PC-9 (cell line): ENCODE data around the gene AMACR. TPM values are rescaled to one million over a fixed set of nuclear protein-coding genes. Genes with fewer than 3 reads are reported as not detected.

ENCODE experiments used
- BruUV-seq: library from RNA; stranded (reverse); fragments of 400-500 nt; replicated peaks from 2 replicates; lab custom pipeline; 2021; lab: Mats Ljungman, UMichigan
- CTCF ChIA-PET: fragments of 300-600 bp; sonication (Branson Sonifier 250); formaldehyde crosslinking; loops from one replicate; lab custom pipeline; 2022; ENCODE audit warnings: antibody characterized with exemption; lab: Charles Lee
- POLR2A ChIA-PET: fragments of 300-600 bp; sonication (Branson Sonifier 250); formaldehyde crosslinking; loops from one replicate; lab custom pipeline; 2022; ENCODE audit warnings: antibody characterized with exemption; ENCODE audit not compliant: unreplicated experiment; lab: Charles Lee
- DNase-seq, 2 experiments: peaks; one replicate each; pipeline versions ENCODE4 v3.0.0 to v3.0.0-alpha.2; 2015 to 2022; ENCODE audit warnings: mixed read lengths in 1 of 2
- H2AFZ ChIP-seq: fragments of 200-600 bp; sonication (generic); 2 replicates; pipeline ENCODE4 v1.8.1; 2017; ENCODE audit warnings: antibody characterized with exemption
- H3F3A ChIP-seq: fragments of 200-600 bp; sonication (generic); 2 replicates; pipeline ENCODE4 v1.8.1; 2017; ENCODE audit warnings: antibody characterized with exemption, mild to moderate bottlenecking, low read depth; ENCODE audit not compliant: insufficient read depth
- H3K27ac ChIP-seq: fragments of 200-600 bp; sonication (generic); 2 replicates; pipeline ENCODE4 v1.6.1; 2016; ENCODE audit warnings: mixed run types
- H3K27me3 ChIP-seq: fragments of 200-600 bp; sonication (generic); 2 replicates; pipeline ENCODE4 v1.6.1; 2016; ENCODE audit warnings: low read depth, mixed run types; ENCODE audit not compliant: insufficient read depth
- H3K36me3 ChIP-seq: fragments of 200-600 bp; sonication (generic); 2 replicates; pipeline ENCODE4 v1.6.1; 2016; ENCODE audit warnings: low read depth, mixed run types
- H3K4me1 ChIP-seq: fragments of 200-600 bp; sonication (generic); replicated peaks from 2 replicates; pipeline ENCODE4 v1.6.1; 2016; ENCODE audit warnings: mixed run types; ENCODE audit not compliant: insufficient read depth
- H3K4me2 ChIP-seq: fragments of 200-600 bp; sonication (generic); 2 replicates; pipeline ENCODE4 v1.6.1; 2017; ENCODE audit warnings: mixed run types
- H3K4me3 ChIP-seq: fragments of 200-600 bp; sonication (generic); 2 replicates; pipeline ENCODE4 v1.6.1; 2016; ENCODE audit warnings: mixed run types
- H3K79me2 ChIP-seq: fragments of 200-600 bp; sonication (generic); 2 replicates; pipeline ENCODE4 v1.6.1; 2017; ENCODE audit warnings: low read depth, mixed run types
- H3K9me2 ChIP-seq: fragments of 200-600 bp; sonication (generic); 2 replicates; pipeline ENCODE4 v1.8.1; 2017; ENCODE audit warnings: mild to moderate bottlenecking; ENCODE audit not compliant: insufficient read depth
- H3K9me3 ChIP-seq: fragments of 200-600 bp; sonication (generic); 2 replicates; pipeline ENCODE4 v1.8.1; 2016; ENCODE audit warnings: low read depth; ENCODE audit not compliant: insufficient read depth
- H4K20me1 ChIP-seq: fragments of 200-600 bp; sonication (generic); 2 replicates; pipeline ENCODE4 v1.8.1; 2017; ENCODE audit not compliant: insufficient read depth
- EZH2 ChIP-seq: fragments of 200-600 bp; sonication (generic); IDR thresholded peaks from 2 replicates; pipeline ENCODE4 v1.8.0; 2017; ENCODE audit warnings: antibody characterized with exemption, low read depth
- intact Hi-C: fragments of 100-400 bp; cut with micrococcal nuclease; formaldehyde crosslinking; loops from one replicate; pipeline ENCODE4 v1.10.0; 2022; ENCODE audit not compliant: unreplicated experiment
- total RNA-seq: library from RNA; stranded (reverse); gene quantifications from 2 replicates; pipeline ENCODE4 v1.2.3, GENCODE V29; 2021
- TF ChIP-seq, protein P1 (sequence below): fragments of 200-600 bp; sonication (generic); conservative IDR thresholded peaks from 2 replicates; pipeline ENCODE4 v1.6.1; 2017; ENCODE audit warnings: mixed run types, antibody characterized with exemption, mild to moderate bottlenecking, moderate library complexity

AMACR gene
- total RNA-seq, 1 experiment from 2014 or later = 31.2 TPM

- intact Hi-C loops = no loop called here
- CTCF ChIA-PET = no interaction called here
- TF ChIP-seq, protein P1, sequence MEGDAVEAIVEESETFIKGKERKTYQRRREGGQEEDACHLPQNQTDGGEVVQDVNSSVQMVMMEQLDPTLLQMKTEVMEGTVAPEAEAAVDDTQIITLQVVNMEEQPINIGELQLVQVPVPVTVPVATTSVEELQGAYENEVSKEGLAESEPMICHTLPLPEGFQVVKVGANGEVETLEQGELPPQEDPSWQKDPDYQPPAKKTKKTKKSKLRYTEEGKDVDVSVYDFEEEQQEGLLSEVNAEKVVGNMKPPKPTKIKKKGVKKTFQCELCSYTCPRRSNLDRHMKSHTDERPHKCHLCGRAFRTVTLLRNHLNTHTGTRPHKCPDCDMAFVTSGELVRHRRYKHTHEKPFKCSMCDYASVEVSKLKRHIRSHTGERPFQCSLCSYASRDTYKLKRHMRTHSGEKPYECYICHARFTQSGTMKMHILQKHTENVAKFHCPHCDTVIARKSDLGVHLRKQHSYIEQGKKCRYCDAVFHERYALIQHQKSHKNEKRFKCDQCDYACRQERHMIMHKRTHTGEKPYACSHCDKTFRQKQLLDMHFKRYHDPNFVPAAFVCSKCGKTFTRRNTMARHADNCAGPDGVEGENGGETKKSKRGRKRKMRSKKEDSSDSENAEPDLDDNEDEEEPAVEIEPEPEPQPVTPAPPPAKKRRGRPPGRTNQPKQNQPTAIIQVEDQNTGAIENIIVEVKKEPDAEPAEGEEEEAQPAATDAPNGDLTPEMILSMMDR = no peak
- TF ChIP-seq EZH2 = no peak
- H3K4me3 ChIP-seq = no peak overlapping the region
- POLR2A ChIA-PET = interaction anchor here (0.5 kb wide), 1 partner anchor 26 kb away, joined by 3 read pairs; no protein-coding TSS in a partner anchor
- H3K36me3 ChIP-seq = no peaks in the 10 kb centered on the region
- H2AFZ ChIP-seq = no peak overlapping the region
- H3K4me2 ChIP-seq = no peak overlapping the region
- no peaks in the 10 kb centered on the region for H4K20me1 ChIP-seq
- H3K4me1 ChIP-seq = no peaks in the 10 kb centered on the region
- H3K27ac ChIP-seq = no peak overlapping the region
- DNase-seq = no peak
- BruUV-seq = no TSS peak
- no peaks in the 10 kb centered on the region for H3F3A ChIP-seq
- H3K79me2 ChIP-seq = no peaks in the 10 kb centered on the region
- H3K9me2 ChIP-seq = no peaks in the 10 kb centered on the region
- H3K9me3 ChIP-seq = no peaks in the 10 kb centered on the region
- no peaks in the 10 kb centered on the region for H3K27me3 ChIP-seq
Observed at GRCh38 chr5:34038390-34038789, 30.5 kb upstream of the AMACR start.

GRCh38 chr5:34037726-34038125 is 29.9 kb upstream of the AMACR start:
- Histone ChIP-seq H3K27ac (no peak overlapping the region), H3F3A (no peaks in the 10 kb centered on the region), H3K4me1 (no peaks in the 10 kb centered on the region), H3K9me3 (no peaks in the 10 kb centered on the region), H3K36me3 (no peaks in the 10 kb centered on the region), H3K9me2 (no peaks in the 10 kb centered on the region), H3K79me2 (no peaks in the 10 kb centered on the region), H3K4me2 (no peak overlapping the region), H4K20me1 (no peaks in the 10 kb centered on the region), H2AFZ (no peak overlapping the region), H3K27me3 (no peaks in the 10 kb centered on the region), H3K4me3 (no peak overlapping the region)
- POLR2A ChIA-PET = no interaction called here
- no TSS peak for BruUV-seq
- intact Hi-C loops = no loop called here
- no peak for DNase-seq
- CTCF ChIA-PET = no interaction called here
- TF ChIP-seq, protein P1 = no peak
- no peak for TF ChIP-seq EZH2

DNA sequence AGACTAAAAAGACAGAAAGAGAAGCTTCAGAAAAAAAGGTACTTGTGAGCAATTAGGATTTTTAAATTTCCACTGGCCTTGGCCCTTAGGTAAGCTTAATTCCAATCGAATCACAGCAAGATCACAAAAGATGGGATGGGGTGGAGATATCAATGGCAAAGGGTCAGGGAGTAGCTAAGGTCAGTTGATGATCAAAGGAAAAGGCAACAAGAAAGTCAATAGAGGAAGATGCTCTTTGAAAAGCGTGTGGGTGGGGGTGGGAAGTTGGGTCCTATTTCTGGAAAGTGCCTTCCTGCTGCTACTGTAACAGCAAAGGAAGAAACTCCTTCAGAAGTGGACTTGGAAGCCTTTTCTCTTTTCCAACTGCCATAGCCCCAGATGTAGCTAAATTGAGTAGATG is 27.9 kb upstream of the AMACR start:
- ChIA-PET POLR2A (no interaction called here), CTCF (interaction anchor here (0.6 kb wide), 1 partner anchor 1890 kb away, joined by 6 read pairs; no protein-coding TSS in a partner anchor)
- no TSS peak for BruUV-seq
- no peak overlapping the region for H3K27ac ChIP-seq
- no peaks in the 10 kb centered on the region for H3K9me3 ChIP-seq
- no peaks in the 10 kb centered on the region for H3K36me3 ChIP-seq
- no peak overlapping the region for H3K4me2 ChIP-seq
- no peaks in the 10 kb centered on the region for H3K27me3 ChIP-seq
- H4K20me1 ChIP-seq = no peaks in the 10 kb centered on the region
- H3K4me1 ChIP-seq = no peaks in the 10 kb centered on the region
- H2AFZ ChIP-seq = no peak overlapping the region
- H3K9me2 ChIP-seq = no peaks in the 10 kb centered on the region
- TF ChIP-seq EZH2 = no peak
- TF ChIP-seq, protein P1 = no peak
- H3K79me2 ChIP-seq = no peaks in the 10 kb centered on the region
- no peak for DNase-seq
- intact Hi-C loops = no loop called here
- no peaks in the 10 kb centered on the region for H3F3A ChIP-seq
- H3K4me3 ChIP-seq = no peak overlapping the region
